ENCODE data around the gene TEX264.
A peak's percentile ranks its signal among the peaks of the same experiment; 100 is the strongest.

TEX264 gene

GRCh38 chr3:51673802-51674654 is 3.0 kb downstream of the TEX264 start:
- no peak for DNase-seq (ENCODE audit: low read depth, low spot score)
- peak overlapping the region; percentile 78 for H3K27ac ChIP-seq

GRCh38 chr3:51675201-51675611 is 4.2 kb downstream of the TEX264 start:
- peak overlapping the region; percentile 78 for H3K27ac ChIP-seq

GRCh38 chr3:51676102-51676640 is 5.1 kb downstream of the TEX264 start:
- H3K27ac ChIP-seq = peak overlapping the region; percentile 78
- DNase-seq (ENCODE audit: low read depth, low spot score) = no peak

More at GRCh38 chr3:51675201-51675611, 4.2 kb downstream of the TEX264 start:
- peak; percentile 75 for DNase-seq (ENCODE audit: low read depth, low spot score)

- H3K27ac ChIP-seq = no peak overlapping the region
- no peak for DNase-seq (ENCODE audit: low read depth, low spot score)
Observed at GRCh38 chr3:51677358-51677757, 6.3 kb downstream of the TEX264 start.

DNA sequence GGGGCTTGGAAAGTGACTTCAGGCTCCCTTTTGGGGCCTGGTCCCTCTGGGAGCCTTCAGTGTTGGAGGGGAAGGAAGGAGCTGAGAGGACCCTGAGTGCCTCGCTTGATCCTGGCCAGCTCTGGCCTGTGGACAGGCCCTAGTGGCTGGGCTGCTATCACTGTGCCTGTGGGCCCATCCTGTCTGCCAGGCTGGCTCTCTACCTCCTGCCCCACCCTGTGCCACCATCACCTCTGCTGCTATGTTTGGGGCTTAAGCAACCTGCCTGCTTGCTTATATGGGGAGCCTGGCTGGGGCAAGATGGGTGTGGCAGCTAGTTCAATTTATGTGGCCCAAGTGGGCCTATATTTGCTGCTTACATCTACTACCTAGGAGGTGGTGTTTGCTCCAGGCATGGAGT is 7.1 kb downstream of the TEX264 start:
- DNase-seq (ENCODE audit: low read depth, low spot score) = no peak
- H3K27ac ChIP-seq = peak overlapping the region; percentile 86

- peak overlapping the region; percentile 86 for H3K27ac ChIP-seq
- no peak for DNase-seq (ENCODE audit: low read depth, low spot score)
Observed at GRCh38 chr3:51678641-51679040, 7.6 kb downstream of the TEX264 start.

GRCh38 chr3:51679318-51679717 is 8.3 kb downstream of the TEX264 start:
- DNase-seq (ENCODE audit: low read depth, low spot score) = no peak
- peak overlapping the region; percentile 86 for H3K27ac ChIP-seq

- peak overlapping the region; percentile 86 for H3K27ac ChIP-seq
- no peak for DNase-seq (ENCODE audit: low read depth, low spot score)
Observed at GRCh38 chr3:51679777-51680176, 8.7 kb downstream of the TEX264 start.

- no peak for DNase-seq (ENCODE audit: low read depth, low spot score)
- H3K27ac ChIP-seq = peak overlapping the region; percentile 86
Observed at GRCh38 chr3:51680196-51680595, 9.1 kb downstream of the TEX264 start.

- H3K27ac ChIP-seq = peak overlapping the region; percentile 86
- DNase-seq (ENCODE audit: low read depth, low spot score) = no peak
Observed at GRCh38 chr3:51680663-51681230, 9.7 kb downstream of the TEX264 start.

GRCh38 chr3:51681453-51681852 is 10.4 kb downstream of the TEX264 start:
- peak overlapping the region; percentile 86 for H3K27ac ChIP-seq

DNA sequence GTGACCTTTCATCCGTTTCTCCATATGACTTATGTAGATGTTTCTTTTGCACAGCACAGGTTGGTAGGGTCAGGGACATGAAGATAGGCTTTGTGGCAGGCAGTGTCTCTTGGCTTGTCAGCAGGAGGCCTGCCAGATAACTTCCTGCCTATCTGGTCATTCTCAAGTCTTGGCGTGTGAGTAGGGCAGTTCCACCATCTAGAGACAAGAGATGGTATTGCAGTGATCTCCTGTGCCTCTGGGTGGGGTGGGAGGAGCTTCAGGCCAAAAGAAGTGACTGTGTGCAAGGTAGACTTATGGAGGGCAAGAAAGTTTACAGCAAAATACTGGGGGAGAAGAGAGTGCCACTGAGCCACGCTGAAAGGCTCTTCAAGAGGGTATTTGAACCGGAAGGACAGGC is 11.0 kb downstream of the TEX264 start:
- H3K27ac ChIP-seq = peak overlapping the region; percentile 86
- DNase-seq (ENCODE audit: low read depth, low spot score) = peak; percentile 59

More at GRCh38 chr3:51681453-51681852, 10.4 kb downstream of the TEX264 start:
- peak; percentile 41 for DNase-seq (ENCODE audit: low read depth, low spot score)

DNA sequence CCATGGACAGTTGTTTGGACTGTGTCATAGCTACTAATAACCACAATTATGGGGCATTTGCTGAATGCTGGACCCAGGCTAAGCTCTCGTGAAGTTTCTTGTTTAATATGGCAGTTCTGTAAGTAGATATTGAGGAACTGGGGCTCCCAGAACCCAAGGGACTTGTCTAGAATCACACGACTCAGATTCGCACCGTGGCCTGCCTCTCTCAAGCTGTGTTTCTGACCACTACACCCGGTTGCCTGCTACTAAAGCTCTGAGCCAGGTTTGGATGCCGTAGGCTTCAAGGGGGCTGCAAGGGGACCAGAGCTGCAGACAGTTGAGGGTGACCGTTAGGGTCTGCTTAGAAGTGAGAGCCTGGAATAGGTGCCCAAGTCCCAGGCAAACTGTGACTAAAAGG is 11.5 kb downstream of the TEX264 start:
- DNase-seq (ENCODE audit: low read depth, low spot score) = no peak
- no peak overlapping the region for H3K27ac ChIP-seq

- H3K27ac ChIP-seq = no peak overlapping the region
- no peak for DNase-seq (ENCODE audit: low read depth, low spot score)
Observed at GRCh38 chr3:51683566-51683965, 12.5 kb downstream of the TEX264 start.

DNA sequence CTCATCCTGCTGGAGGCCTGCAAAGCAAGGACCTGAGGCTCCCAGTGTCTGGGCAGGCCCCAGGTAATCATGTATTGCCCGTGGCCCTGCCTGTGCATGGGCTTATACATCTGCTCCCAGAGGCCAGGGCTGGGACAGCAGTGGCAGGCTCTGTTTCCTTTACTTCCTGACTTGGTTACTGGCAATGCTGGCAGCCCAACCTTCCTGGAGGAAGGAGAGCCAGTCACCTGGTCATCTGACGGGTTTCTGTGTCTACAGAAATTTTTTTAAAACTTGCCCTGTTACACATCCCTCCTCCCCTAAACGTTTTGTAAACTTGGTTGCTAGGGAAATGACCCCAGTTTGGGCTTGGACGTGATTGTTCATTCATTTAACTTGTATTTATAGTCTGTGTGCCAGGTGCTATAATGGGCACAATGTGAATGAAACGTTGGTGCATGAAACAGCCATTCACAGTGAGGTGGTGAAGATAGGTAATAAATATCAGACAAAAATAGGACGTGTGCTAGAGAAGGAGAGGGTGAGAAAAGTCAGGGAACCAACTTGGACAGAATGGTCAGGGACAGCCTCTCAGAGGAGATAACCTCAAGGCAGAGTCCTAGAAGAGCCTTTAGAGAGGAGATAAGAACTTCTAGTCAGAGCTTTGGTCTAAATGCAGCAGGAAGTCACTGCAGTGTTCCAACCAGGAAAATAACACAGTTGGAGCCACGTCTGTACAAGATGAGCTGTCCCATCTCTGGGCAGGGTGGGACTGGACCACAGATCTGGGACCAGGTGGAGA is 14.1 kb downstream of the TEX264 start:
- DNase-seq (ENCODE audit: low read depth, low spot score) = no peak
- H3K27ac ChIP-seq = no peak overlapping the region

- no peak overlapping the region for H3K27ac ChIP-seq
- no peak for DNase-seq (ENCODE audit: low read depth, low spot score)
Observed at GRCh38 chr3:51686056-51686455, 15.0 kb downstream of the TEX264 start.

DNA sequence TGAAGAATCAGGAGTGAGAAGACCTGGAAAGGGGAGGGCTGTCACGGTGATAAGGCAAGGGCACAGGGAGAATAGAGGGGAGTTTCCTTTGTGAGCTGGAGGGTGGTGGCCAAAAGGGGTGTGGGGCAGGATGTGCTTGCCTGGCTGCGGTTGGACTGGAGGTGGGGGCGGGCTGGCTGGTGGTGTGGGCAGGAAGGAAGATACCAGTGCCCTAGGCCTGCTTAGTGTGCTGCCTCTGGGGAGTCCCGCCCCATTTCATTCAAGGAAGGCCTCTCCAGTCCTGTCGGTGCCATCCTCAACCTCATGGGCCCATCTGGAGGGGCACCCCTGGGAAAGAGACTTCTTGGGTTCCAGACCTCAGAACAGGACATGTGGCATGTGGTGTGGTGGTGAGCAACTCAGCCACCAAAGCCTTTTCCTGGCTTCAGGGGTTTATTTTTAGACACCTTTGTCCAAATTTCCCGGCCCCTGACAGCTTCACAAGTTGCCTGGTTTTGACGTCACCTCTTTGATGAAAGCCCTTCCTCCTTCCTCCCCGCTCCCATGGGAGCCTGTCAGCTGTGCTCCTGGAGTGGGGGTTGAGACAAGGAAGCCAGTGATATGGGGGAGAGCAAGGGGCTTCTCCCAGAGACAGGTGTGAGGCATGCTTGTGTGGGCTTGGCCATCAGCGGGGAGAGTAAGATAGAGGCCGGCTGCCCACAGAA is 15.6 kb downstream of the TEX264 start:
- no peak overlapping the region for H3K27ac ChIP-seq
- DNase-seq (ENCODE audit: low read depth, low spot score) = no peak

DNA sequence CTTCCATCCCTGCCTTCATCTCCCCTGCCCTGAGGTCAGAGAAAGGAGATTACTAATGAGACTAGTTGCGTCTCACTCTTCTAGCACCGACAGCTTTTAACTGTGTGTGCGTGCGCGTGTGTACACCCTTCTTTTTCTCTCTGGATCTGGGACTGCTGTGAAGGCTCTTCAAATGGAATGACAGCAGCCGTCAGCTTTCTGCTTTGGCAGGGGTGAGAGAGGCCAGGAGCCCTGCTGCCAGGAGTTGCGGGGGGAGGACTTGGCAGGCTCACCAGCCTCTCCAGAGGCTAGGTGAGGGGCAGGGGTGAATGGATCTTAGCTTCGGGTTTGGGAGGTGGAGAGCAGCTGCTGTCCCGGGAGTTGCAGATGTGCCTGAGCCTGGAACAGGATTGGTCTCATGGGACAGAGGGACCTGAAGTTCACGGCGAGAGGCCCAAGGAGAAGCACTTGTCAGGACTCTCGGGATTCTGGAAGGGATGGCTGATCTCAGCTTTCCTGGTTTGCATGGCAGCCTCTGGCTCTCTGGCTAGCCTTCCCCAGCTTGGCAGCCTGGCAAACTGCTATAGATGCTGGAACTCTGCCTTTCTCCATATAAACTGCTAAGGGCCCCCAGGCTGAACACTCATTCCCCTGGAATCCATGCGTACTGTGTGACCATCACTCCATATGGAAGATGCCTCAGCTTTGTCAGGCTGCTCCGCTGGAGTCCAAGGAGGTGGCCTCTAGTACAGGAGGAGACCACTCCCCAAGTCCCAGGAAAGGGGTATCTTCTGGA is 16.6 kb downstream of the TEX264 start:
- DNase-seq (ENCODE audit: low read depth, low spot score) = no peak
- no peak overlapping the region for H3K27ac ChIP-seq

GRCh38 chr3:51688206-51688600 is 17.2 kb downstream of the TEX264 start:
- no peak for DNase-seq (ENCODE audit: low read depth, low spot score)
- H3K27ac ChIP-seq = no peak overlapping the region

Data from epithelial cell of prostate (primary cell).